ENCODE results near the gene SCRT2.

SCRT2 gene

GRCh38 chr20:635893-636338 is 39.7 kb downstream of the SCRT2 start:
- DNase-seq (ENCODE audit: low read depth in 2 of 2), result no peak
- no peak overlapping the region for H3K4me3 ChIP-seq (replicated peaks in 1 of 2; ENCODE audit: low read depth in 2 of 2, low read length in 2 of 2)
- no peak for TF ChIP-seq CTCF (IDR thresholded peaks at IDR 0.05; ENCODE audit: low read depth, low read length)

- DNase-seq (ENCODE audit: low read depth in 2 of 2), result no peak
- H3K4me3 ChIP-seq (replicated peaks in 1 of 2; ENCODE audit: low read depth in 2 of 2, low read length in 2 of 2), result no peak overlapping the region
- no peak for TF ChIP-seq CTCF (IDR thresholded peaks at IDR 0.05; ENCODE audit: low read depth, low read length)
These were observed 40.3 kb downstream of the SCRT2 start for GRCh38 chr20:635028-635892.

- no peak for TF ChIP-seq CTCF (IDR thresholded peaks at IDR 0.05; ENCODE audit: low read depth, low read length)
- DNase-seq (ENCODE audit: low read depth in 2 of 2), result no peak
- H3K4me3 ChIP-seq (replicated peaks in 1 of 2; ENCODE audit: low read depth in 2 of 2, low read length in 2 of 2), result no peak overlapping the region
These were observed 41.3 kb downstream of the SCRT2 start for GRCh38 chr20:634148-634925.

GRCh38 chr20:631101-631500 is 44.5 kb downstream of the SCRT2 start:
- no peak overlapping the region for H3K4me3 ChIP-seq (replicated peaks in 1 of 2; ENCODE audit: low read depth in 2 of 2, low read length in 2 of 2)
- no peak for TF ChIP-seq CTCF (IDR thresholded peaks at IDR 0.05; ENCODE audit: low read depth, low read length)
- DNase-seq (ENCODE audit: low read depth in 2 of 2), result no peak

GRCh38 chr20:626579-626978 is 49.0 kb downstream of the SCRT2 start:
- no peak overlapping the region for H3K4me3 ChIP-seq (replicated peaks in 1 of 2; ENCODE audit: low read depth in 2 of 2, low read length in 2 of 2)
- no peak for TF ChIP-seq CTCF (IDR thresholded peaks at IDR 0.05; ENCODE audit: low read depth, low read length)
- no peak for DNase-seq (ENCODE audit: low read depth in 2 of 2)

GRCh38 chr20:625360-625932 is 50.2 kb downstream of the SCRT2 start:
- TF ChIP-seq CTCF (IDR thresholded peaks at IDR 0.05; ENCODE audit: low read depth, low read length), result no peak
- no peak for DNase-seq (ENCODE audit: low read depth in 2 of 2)
- no peak overlapping the region for H3K4me3 ChIP-seq (replicated peaks in 1 of 2; ENCODE audit: low read depth in 2 of 2, low read length in 2 of 2)
